ENCODE data around the gene GMEB2. TPM values are rescaled to one million over a fixed set of nuclear protein-coding genes. Genes with fewer than 3 reads are reported as not detected.

The GMEB2 gene
- total RNA-seq, 1 experiment from 2014 or later, result 42.5 TPM

DNA sequence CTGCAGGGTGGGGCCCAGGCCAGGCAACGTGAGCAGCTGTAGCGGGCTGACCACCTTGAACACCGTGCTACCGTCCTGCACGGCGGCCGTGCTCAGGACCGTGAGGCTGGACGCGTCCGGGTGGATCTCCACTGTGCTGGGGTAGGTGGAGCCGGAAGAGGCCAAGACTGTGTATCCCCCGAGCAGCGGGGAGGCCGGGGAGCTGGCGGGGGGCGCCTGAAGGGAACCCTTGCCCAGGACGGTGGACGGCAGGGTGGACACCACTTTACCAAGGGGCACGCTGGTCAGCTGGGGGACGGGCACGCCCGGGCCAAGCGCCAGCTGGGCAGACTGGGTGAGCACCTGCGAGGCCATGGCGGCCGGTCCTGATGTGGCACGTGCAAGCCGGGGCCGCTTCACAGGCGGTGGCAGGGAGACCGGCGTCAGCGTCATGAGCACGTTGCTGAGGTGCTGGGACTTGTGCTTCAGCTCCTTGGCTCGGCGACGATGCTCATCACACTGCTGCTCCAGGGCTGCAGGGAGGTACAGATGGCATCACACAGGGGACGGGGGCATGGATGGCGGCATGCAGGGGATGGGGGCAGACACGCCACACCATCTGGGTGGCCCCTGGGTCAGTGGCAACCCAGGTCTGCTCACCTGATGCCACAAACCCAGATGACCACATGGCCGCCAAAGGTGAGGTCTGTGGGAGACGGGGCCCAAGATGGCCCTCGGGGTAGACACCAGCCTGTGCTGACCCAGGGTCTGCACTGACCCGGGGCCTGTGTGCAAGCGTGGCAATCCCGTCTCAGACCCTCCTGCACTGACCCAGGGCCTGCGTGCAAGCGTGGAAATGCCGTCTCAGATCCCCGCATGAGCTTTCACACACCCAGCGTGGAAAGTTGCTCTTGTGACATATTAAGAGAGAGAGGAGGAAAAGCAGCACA, 36.4 kb downstream of the GMEB2 start:
- DNase-seq (ENCODE audit: low spot score), result no peak

GRCh38 chr20:63589261-63590217, 37.4 kb downstream of the GMEB2 start:
- no peak for DNase-seq (ENCODE audit: low spot score)

DNA sequence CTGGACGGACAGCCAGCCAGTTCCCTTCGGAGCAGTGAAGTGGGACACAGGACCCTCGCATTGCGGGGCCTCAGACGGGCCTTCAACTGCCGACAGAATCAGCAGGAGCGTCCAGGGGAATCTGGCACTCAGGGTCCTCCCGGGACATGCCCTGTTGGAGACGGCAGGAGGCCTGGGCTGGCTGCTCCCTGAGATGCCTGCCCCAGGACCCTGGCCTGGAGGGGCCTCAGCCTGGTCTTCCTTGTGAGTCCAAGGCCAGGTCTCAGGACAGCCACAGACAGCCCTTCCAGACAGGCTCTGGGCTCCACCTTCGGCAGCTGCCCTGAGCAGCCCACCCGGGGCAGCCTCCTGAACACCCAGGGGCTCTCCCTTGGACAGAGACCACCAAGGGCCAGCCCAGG, 38.3 kb downstream of the GMEB2 start:
- no peak for DNase-seq (ENCODE audit: low spot score)

GRCh38 chr20:63587776-63588591, 38.9 kb downstream of the GMEB2 start:
- DNase-seq (ENCODE audit: low spot score), result no peak

- no peak for DNase-seq (ENCODE audit: low spot score)
These were observed 39.6 kb downstream of the GMEB2 start for GRCh38 chr20:63587256-63587655.

DNA sequence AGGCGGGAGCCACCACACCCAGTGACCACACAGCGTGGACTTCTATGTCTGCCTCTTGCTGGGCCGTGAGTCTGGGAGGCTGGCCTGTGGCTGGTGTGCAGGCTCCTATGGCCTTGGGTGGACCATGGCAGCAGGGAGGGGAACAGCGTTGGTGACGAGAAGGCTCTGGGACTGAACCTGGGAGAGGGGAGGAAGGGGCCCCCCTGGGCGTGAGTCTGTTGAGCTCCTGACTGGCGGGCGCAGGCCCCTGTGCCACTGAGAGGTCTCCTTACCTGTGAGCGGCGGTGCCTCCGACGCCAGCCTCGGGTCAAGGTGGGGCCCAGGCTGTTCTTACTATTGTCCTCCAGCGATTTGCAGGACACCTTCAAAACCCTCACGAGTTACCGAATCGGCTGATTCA, 40.1 kb downstream of the GMEB2 start:
- no peak for DNase-seq (ENCODE audit: low spot score)

GRCh38 chr20:63585616-63586565, 41.0 kb downstream of the GMEB2 start:
- no peak for DNase-seq (ENCODE audit: low spot score)

- no peak for DNase-seq (ENCODE audit: low spot score)
These were observed 44.4 kb downstream of the GMEB2 start for GRCh38 chr20:63582382-63583063.

GRCh38 chr20:63580796-63581461, 46.0 kb downstream of the GMEB2 start:
- peak; percentile 86 for DNase-seq (ENCODE audit: low spot score)

DNA sequence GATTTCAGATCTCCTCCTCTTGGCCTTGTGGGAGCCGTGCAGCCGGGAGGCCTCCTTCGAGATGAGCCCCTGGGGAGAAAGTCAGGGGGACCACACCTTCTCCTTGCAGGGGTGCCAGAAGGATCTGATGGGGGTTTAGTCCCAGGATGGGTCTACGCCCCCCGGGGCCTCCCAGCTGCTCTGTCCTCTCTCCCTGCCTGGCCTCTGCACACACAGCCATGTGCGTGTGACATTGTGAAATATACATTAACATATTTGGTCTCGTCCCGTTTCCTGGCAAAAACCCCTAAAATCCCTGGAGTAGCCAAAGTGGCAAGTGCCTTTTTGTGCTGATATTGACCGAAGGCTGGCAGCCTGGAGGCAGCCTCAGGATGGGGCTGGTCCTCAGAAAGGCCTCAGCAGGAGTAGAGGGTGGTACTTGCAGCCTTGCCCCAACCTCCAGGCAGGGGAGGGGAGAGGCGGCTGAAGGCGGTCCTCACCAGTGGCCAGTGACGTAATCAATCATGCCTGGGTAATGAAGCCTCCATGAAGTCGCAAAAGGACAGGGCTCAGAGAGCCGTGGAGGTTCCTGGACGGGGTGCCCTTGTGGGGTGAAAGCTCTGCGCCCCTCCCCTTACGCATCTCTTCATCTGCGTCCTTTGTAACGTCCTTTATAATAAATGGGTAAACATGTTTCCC, 47.7 kb downstream of the GMEB2 start:
- no peak for DNase-seq (ENCODE audit: low spot score)

DNA sequence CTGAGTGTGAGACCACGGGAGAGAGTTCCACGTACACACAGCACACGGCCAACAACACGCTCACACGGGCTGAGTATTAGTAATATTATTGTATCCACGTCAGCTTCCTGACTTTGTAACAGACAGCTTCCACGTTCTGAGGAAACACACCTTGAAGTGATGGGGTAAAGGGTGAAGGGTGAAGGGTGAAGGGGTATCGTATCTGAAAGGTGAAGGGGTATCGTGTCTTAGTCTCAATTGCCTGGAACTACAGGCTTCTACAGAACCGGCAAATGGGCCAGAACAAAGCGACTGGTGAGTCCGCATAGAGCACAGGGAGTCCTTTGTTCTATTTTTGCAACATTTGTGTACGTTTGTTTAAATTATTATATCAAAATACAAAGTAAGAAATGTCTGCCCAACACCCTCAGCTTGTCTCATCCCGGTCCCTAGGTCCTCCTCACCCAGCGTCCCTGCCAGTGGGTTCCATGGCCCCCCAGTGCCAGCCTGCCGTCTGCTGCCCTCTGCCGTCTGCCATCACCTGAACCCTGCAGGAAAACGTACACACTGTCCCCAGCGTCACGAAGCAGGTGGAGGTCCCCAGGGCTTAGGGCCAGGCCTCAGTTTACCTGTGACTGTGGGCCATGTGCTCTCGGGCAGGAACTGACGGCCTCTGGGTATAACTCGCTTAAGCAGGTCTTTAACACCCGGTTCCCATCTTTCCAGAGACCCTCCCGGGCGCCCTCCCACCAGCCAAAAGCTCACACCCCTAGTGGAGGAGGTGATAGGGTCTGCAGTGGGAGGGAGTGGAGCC, 48.5 kb downstream of the GMEB2 start:
- DNase-seq (ENCODE audit: low spot score), result no peak

- DNase-seq (ENCODE audit: low spot score), result no peak
These were observed 49.5 kb downstream of the GMEB2 start for GRCh38 chr20:63577317-63577894.

- no peak for DNase-seq (ENCODE audit: low spot score)
These were observed 50.6 kb downstream of the GMEB2 start for GRCh38 chr20:63576311-63576710.

GRCh38 chr20:63574829-63575743, 51.8 kb downstream of the GMEB2 start:
- DNase-seq (ENCODE audit: low spot score), result no peak

DNA sequence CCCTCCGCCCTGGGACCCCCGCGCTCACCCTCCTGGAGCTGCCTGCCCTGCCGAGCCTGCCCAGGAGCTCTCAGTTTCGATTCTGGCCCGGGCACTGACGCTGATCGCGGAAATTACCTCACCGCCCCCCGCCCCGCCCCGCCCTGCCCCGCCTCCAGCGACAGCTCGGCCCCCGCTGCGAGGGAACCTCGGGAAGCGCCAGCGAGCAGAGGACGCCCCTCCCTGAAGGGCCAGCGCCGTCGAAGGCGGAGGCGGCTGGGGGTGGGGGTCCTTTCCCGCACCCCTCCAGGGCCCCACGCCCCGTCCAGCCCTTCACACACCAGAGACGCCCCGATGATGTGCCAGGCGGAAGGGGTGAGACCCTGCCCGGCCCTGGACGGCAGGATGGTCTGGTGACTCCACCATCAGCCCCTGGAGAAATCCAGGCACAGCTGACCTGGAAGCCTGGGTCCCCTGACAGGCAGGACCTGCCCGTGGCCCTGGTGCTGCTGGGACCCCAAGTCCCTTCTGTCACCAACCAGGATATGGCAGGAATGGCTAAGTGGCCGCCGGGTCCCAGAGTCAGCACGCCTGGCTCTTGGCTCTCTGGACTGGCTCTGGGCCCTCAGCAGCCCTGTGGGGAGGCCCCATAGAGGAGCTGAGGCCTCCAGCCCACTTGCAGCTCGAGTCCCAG, 52.6 kb downstream of the GMEB2 start, which contains the start of gene HELZ2:
TSS of gene HELZ2 (minus strand) at position 84 of the 673 bp plus-strand sequence. CDS start 1,854 bp downstream, outside the sequence.
- peak; percentile 63 for DNase-seq (ENCODE audit: low spot score)

Data from HT-29 (cell line).